ENCODE data around the gene MAP4K2. TPM values are rescaled to one million over a fixed set of nuclear protein-coding genes. Genes with fewer than 3 reads are reported as not detected.

Gene MAP4K2
- total RNA-seq, 1 donor from 2014 or later, result 202 TPM

- H3K36me3 Mint-ChIP-seq (ENCODE audit: low read depth, unreplicated experiment), result peaks cover 9% of the 10 kb centered on the region
These were observed 26.7 kb upstream of the MAP4K2 start for GRCh38 chr11:64829536-64830251.

GRCh38 chr11:64827451-64827839 is 24.4 kb upstream of the MAP4K2 start:
- Mint-ChIP-seq H3K4me3 (ENCODE audit: unreplicated experiment) (peak overlapping the region; percentile 65), H3K27me3 (ENCODE audit: unreplicated experiment) (peaks cover 16% of the 10 kb centered on the region), H3K27ac (ENCODE audit: unreplicated experiment) (no peak overlapping the region), H3K4me1 (ENCODE audit: unreplicated experiment) (peaks cover 13% of the 10 kb centered on the region), H3K9me3 (ENCODE audit: unreplicated experiment) (no peaks in the 10 kb centered on the region), H3K36me3 (ENCODE audit: low read depth, unreplicated experiment) (peaks cover 9% of the 10 kb centered on the region)
- no peak for DNase-seq (ENCODE audit: low spot score)
- no peak for TF ChIP-seq CTCF (IDR thresholded peaks at IDR 0.05; ENCODE audit: unreplicated experiment)

More at GRCh38 chr11:64829536-64830251, 26.7 kb upstream of the MAP4K2 start:
- DNase-seq (ENCODE audit: low spot score), result no peak
- Mint-ChIP-seq H3K9me3 (ENCODE audit: unreplicated experiment) (no peaks in the 10 kb centered on the region), H3K4me1 (ENCODE audit: unreplicated experiment) (no peaks in the 10 kb centered on the region), H3K27me3 (ENCODE audit: unreplicated experiment) (peaks cover 17% of the 10 kb centered on the region), H3K27ac (ENCODE audit: unreplicated experiment) (no peak overlapping the region), H3K4me3 (ENCODE audit: unreplicated experiment) (no peak overlapping the region)
- TF ChIP-seq CTCF (IDR thresholded peaks at IDR 0.05; ENCODE audit: unreplicated experiment), result no peak

- peaks cover 7% of the 10 kb centered on the region for H3K36me3 Mint-ChIP-seq (ENCODE audit: low read depth, unreplicated experiment)
- H3K9me3 Mint-ChIP-seq (ENCODE audit: unreplicated experiment), result no peaks in the 10 kb centered on the region
- no peak for DNase-seq (ENCODE audit: low spot score)
- no peak overlapping the region for H3K4me3 Mint-ChIP-seq (ENCODE audit: unreplicated experiment)
- no peak overlapping the region for H3K27ac Mint-ChIP-seq (ENCODE audit: unreplicated experiment)
- H3K27me3 Mint-ChIP-seq (ENCODE audit: unreplicated experiment), result peaks cover 11% of the 10 kb centered on the region
- TF ChIP-seq CTCF (IDR thresholded peaks at IDR 0.05; ENCODE audit: unreplicated experiment), result no peak
- peaks cover 13% of the 10 kb centered on the region for H3K4me1 Mint-ChIP-seq (ENCODE audit: unreplicated experiment)
These were observed 23.8 kb upstream of the MAP4K2 start for GRCh38 chr11:64826578-64827450.

- no peak overlapping the region for H3K4me3 Mint-ChIP-seq (ENCODE audit: unreplicated experiment)
- no peak overlapping the region for H3K27ac Mint-ChIP-seq (ENCODE audit: unreplicated experiment)
- H3K36me3 Mint-ChIP-seq (ENCODE audit: low read depth, unreplicated experiment), result peaks cover 5% of the 10 kb centered on the region
- TF ChIP-seq CTCF (IDR thresholded peaks at IDR 0.05; ENCODE audit: unreplicated experiment), result no peak
- H3K27me3 Mint-ChIP-seq (ENCODE audit: unreplicated experiment), result peaks cover 11% of the 10 kb centered on the region
- DNase-seq (ENCODE audit: low spot score), result no peak
- H3K4me1 Mint-ChIP-seq (ENCODE audit: unreplicated experiment), result peaks cover 13% of the 10 kb centered on the region
- H3K9me3 Mint-ChIP-seq (ENCODE audit: unreplicated experiment), result no peaks in the 10 kb centered on the region
These were observed 23.0 kb upstream of the MAP4K2 start for GRCh38 chr11:64826062-64826461.
